OCI-LY1 (cell line): ENCODE data around the gene ST14.

Experiments
- H2AFZ ChIP-seq: fragments of 200-600 bp; sonication (generic), shearing (Covaris generic); 2 replicates; pipeline ENCODE4 v1.6.0; 2014; ENCODE audit warnings: antibody characterized with exemption, mild to moderate bottlenecking, low read length
- H3F3A ChIP-seq: fragments of 200-600 bp; sonication (generic), shearing (Covaris generic); 2 replicates; pipeline ENCODE4 v1.6.0; 2014; ENCODE audit warnings: mild to moderate bottlenecking, antibody characterized with exemption, low read length, moderate library complexity; ENCODE audit not compliant: insufficient read depth
- H3K27ac ChIP-seq: fragments of 200-600 bp; sonication (generic); 2 replicates; pipeline ENCODE4 v1.5.1; 2014; ENCODE audit warnings: low read length, mixed run types, mild to moderate bottlenecking, low read depth; ENCODE audit not compliant: poor library complexity, severe bottlenecking
- H3K27me3 ChIP-seq: fragments of 200-600 bp; sonication (generic); 2 replicates; pipeline ENCODE4 v1.6.0; 2014; ENCODE audit warnings: antibody characterized with exemption, mild to moderate bottlenecking, low read length, moderate library complexity; ENCODE audit not compliant: insufficient read depth
- H3K36me3 ChIP-seq: fragments of 200-600 bp; sonication (generic); 2 replicates; pipeline ENCODE4 v1.6.1; 2014; ENCODE audit warnings: mild to moderate bottlenecking, antibody characterized with exemption, low read length, moderate library complexity, mixed read lengths; ENCODE audit not compliant: insufficient read depth
- H3K4me1 ChIP-seq: fragments of 200-600 bp; sonication (generic); 2 replicates; pipeline ENCODE4 v1.5.1; 2014; ENCODE audit warnings: mild to moderate bottlenecking, low read length, moderate library complexity; ENCODE audit not compliant: insufficient read depth, severe bottlenecking
- H3K4me2 ChIP-seq: fragments of 200-600 bp; sonication (generic), shearing (Covaris generic); 2 replicates; pipeline ENCODE4 v1.6.1; 2014; ENCODE audit warnings: low read length
- H3K4me3 ChIP-seq: fragments of 200-600 bp; sonication (generic); 2 replicates; pipeline ENCODE4 v1.5.1; 2014; ENCODE audit warnings: low read length, low read depth, mild to moderate bottlenecking, mixed read lengths; ENCODE audit not compliant: poor library complexity, severe bottlenecking
- H3K79me2 ChIP-seq: fragments of 200-600 bp; shearing (Covaris generic); 2 replicates; pipeline ENCODE4 v1.6.1; 2016; ENCODE audit warnings: mixed run types, low read length, mixed read lengths; ENCODE audit not compliant: insufficient read depth
- H3K9ac ChIP-seq: fragments of 200-600 bp; sonication (generic), shearing (Covaris generic); 2 replicates; pipeline ENCODE4 v1.6.1; 2014; ENCODE audit warnings: mild to moderate bottlenecking, low read length, mixed read lengths
- H3K9me2 ChIP-seq: fragments of 200-600 bp; sonication (generic), shearing (Covaris generic); 2 replicates; pipeline ENCODE4 v1.6.1; 2014; ENCODE audit warnings: low read depth, mild to moderate bottlenecking, low read length, mixed read lengths
- H3K9me3 ChIP-seq: fragments of 200-600 bp; shearing (Covaris generic); 2 replicates; pipeline ENCODE4 v1.6.1; 2014; ENCODE audit warnings: low read length, mixed read lengths
- H4K20me1 ChIP-seq: fragments of 200-600 bp; sonication (generic), shearing (Covaris generic); 2 replicates; pipeline ENCODE4 v1.6.0; 2016; ENCODE audit warnings: mild to moderate bottlenecking, low read length; ENCODE audit not compliant: insufficient read depth
- CTCF ChIP-seq: fragments of 200-600 bp; sonication (generic), shearing (Covaris generic); IDR thresholded peaks from 2 replicates; pipeline ENCODE4 v1.5.1; 2017; ENCODE audit warnings: mild to moderate bottlenecking, antibody characterized with exemption, low read length, moderate library complexity, mixed read lengths
- EZH2 ChIP-seq: fragments of 200-600 bp; sonication (generic), shearing (Covaris generic); IDR thresholded peaks from 2 replicates; pipeline ENCODE4 v1.8.0; 2017; ENCODE audit warnings: borderline replicate concordance, mixed run types, mild to moderate bottlenecking, antibody characterized with exemption, low read length, moderate library complexity, mixed read lengths

ST14 gene

GRCh38 chr11:130163346-130164220 lies 4.0 kb downstream of the ST14 start:
- Histone ChIP-seq H3F3A (peaks cover 9% of the 10 kb centered on the region), H3K9ac (peak overlapping the region; percentile 99), H3K27me3 (no peaks in the 10 kb centered on the region), H2AFZ (no peak overlapping the region), H3K27ac (peak overlapping the region; percentile 93), H4K20me1 (no peaks in the 10 kb centered on the region), H3K4me1 (peaks cover 76% of the 10 kb centered on the region), H3K9me2 (no peaks in the 10 kb centered on the region), H3K36me3 (peaks cover 49% of the 10 kb centered on the region), H3K9me3 (no peaks in the 10 kb centered on the region), H3K4me3 (peak overlapping the region; percentile 99), H3K4me2 (peak overlapping the region; percentile 99), H3K79me2 (peaks cover 72% of the 10 kb centered on the region)
- TF ChIP-seq EZH2 (no peak), CTCF (no peak)

GRCh38 chr11:130164221-130164570 lies 4.6 kb downstream of the ST14 start:
- Histone ChIP-seq H3K9me2 (no peaks in the 10 kb centered on the region), H3K4me2 (peak overlapping the region; percentile 99), H3K9ac (peak overlapping the region; percentile 99; the same call in 1 of the 2 replicates), H3K79me2 (peaks cover 79% of the 10 kb centered on the region), H2AFZ (no peak overlapping the region), H3K27me3 (no peaks in the 10 kb centered on the region), H3K36me3 (peaks cover 52% of the 10 kb centered on the region), H3K9me3 (no peaks in the 10 kb centered on the region), H4K20me1 (no peaks in the 10 kb centered on the region), H3K4me3 (peak overlapping the region; percentile 99), H3F3A (peaks cover 9% of the 10 kb centered on the region), H3K27ac (peak overlapping the region; percentile 93), H3K4me1 (peaks cover 76% of the 10 kb centered on the region)
- TF ChIP-seq CTCF, result no peak
- no peak for TF ChIP-seq EZH2

GRCh38 chr11:130165601-130166456 lies 6.2 kb downstream of the ST14 start:
- peaks cover 89% of the 10 kb centered on the region for H3K4me1 ChIP-seq
- no peaks in the 10 kb centered on the region for H3K9me3 ChIP-seq
- TF ChIP-seq CTCF, result no peak
- no peak for TF ChIP-seq EZH2
- H3K27ac ChIP-seq, result peak overlapping the region; percentile 98
- H4K20me1 ChIP-seq, result no peaks in the 10 kb centered on the region
- H3K9ac ChIP-seq, result peak overlapping the region; percentile 62; the same call in 1 of the 2 replicates
- no peak overlapping the region for H2AFZ ChIP-seq
- H3K9me2 ChIP-seq, result no peaks in the 10 kb centered on the region
- peak overlapping the region; percentile 51 for H3K4me3 ChIP-seq
- no peaks in the 10 kb centered on the region for H3K27me3 ChIP-seq
- H3F3A ChIP-seq, result peaks cover 9% of the 10 kb centered on the region
- H3K4me2 ChIP-seq, result peak overlapping the region; percentile 79
- H3K36me3 ChIP-seq, result peaks cover 50% of the 10 kb centered on the region
- H3K79me2 ChIP-seq, result peaks cover 86% of the 10 kb centered on the region
